SJSA1 (cell line): Measurements from ENCODE around the gene FSD2. TPM values are rescaled to one million over a fixed set of nuclear protein-coding genes. Genes with fewer than 3 reads are reported as not detected.

Experiments used
- DNase-seq, 2 experiments: peaks; one replicate each; pipeline ENCODE4 v3.0.0-alpha.2; 2015 to 2020; ENCODE audit warnings: low spot score in 2 of 2, low read depth in 1 of 2
- H3K27ac ChIP-seq: fragments of 250-450 bp; sonication (Bioruptor Pico); 2 replicates; pipeline ENCODE4 v1.5.1; 2020; ENCODE audit warnings: mild to moderate bottlenecking, moderate library complexity
- H3K27me3 ChIP-seq: fragments of 250-450 bp; sonication (Bioruptor Pico); replicated peaks from 2 replicates; pipeline ENCODE4 v1.5.1; 2020; ENCODE audit warnings: mild to moderate bottlenecking, moderate library complexity
- H3K36me3 ChIP-seq: fragments of 250-450 bp; sonication (Bioruptor Pico); 2 replicates; pipeline ENCODE4 v1.5.1; 2020; ENCODE audit warnings: mild to moderate bottlenecking
- H3K4me1 ChIP-seq: fragments of 250-450 bp; sonication (Bioruptor Pico); replicated peaks from 2 replicates; pipeline ENCODE4 v1.6.1; 2021; ENCODE audit warnings: mild to moderate bottlenecking
- H3K4me3 ChIP-seq: fragments of 250-450 bp; sonication (Bioruptor Pico); 2 replicates; pipeline ENCODE4 v1.5.1; 2020; ENCODE audit warnings: mild to moderate bottlenecking
- H3K9me3 ChIP-seq: fragments of 250-450 bp; sonication (Bioruptor Pico); replicated peaks from 2 replicates; pipeline ENCODE4 v1.5.1; 2020; ENCODE audit warnings: mild to moderate bottlenecking
- total RNA-seq: library from RNA; depleted of rRNA; stranded (reverse); fragments of >200 nt; shearing (Covaris generic); gene quantifications from 2 replicates; pipeline ENCODE4 v1.2.3, GENCODE V29; 2014

FSD2 gene
- total RNA-seq, 1 experiment from 2014 or later: not detected

GRCh38 chr15:82764117-82764490 is 41.8 kb downstream of the FSD2 start:
- DNase-seq: peak in 1 of 2 experiments; percentile 3
- peaks cover 18% of the 10 kb centered on the region for H3K36me3 ChIP-seq
- H3K27me3 ChIP-seq: no peaks in the 10 kb centered on the region
- H3K27ac ChIP-seq: no peak overlapping the region
- no peaks in the 10 kb centered on the region; the same call in 1 of the 2 replicates for H3K9me3 ChIP-seq
- no peak overlapping the region for H3K4me3 ChIP-seq
- no peaks in the 10 kb centered on the region for H3K4me1 ChIP-seq

- peaks cover 24% of the 10 kb centered on the region for H3K36me3 ChIP-seq
- H3K27ac ChIP-seq: no peak overlapping the region
- no peaks in the 10 kb centered on the region; the same call in 1 of the 2 replicates for H3K9me3 ChIP-seq
- H3K4me1 ChIP-seq: no peaks in the 10 kb centered on the region
- no peaks in the 10 kb centered on the region for H3K27me3 ChIP-seq
- DNase-seq: no peak
- H3K4me3 ChIP-seq: no peak overlapping the region
Measured at GRCh38 chr15:82763361-82764116, 42.3 kb downstream of the FSD2 start.

DNA sequence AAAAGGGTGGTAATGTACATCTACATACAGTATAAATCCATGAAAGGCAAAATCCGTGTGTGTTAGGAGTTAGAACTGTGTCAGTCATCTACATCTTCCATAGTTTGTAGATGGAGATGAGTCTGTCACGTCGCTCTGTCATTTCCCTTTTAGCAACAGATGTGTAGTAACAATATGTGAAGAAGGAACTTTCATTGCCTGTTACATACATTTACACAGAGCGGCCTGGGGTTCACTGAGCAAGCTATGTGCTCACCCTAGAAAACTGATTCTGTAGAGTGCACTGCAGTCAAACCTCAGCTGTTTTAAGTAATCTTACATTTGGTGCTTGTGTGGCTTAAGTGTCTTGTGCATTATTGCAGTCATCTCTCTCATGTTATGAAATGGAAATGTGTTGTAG is 54.6 kb downstream of the FSD2 start:
- Histone ChIP-seq H3K36me3 (peaks cover 47% of the 10 kb centered on the region), H3K4me3 (peak overlapping the region; percentile 54), H3K9me3 (no peaks in the 10 kb centered on the region), H3K27ac (no peak overlapping the region), H3K27me3 (no peaks in the 10 kb centered on the region), H3K4me1 (peaks cover 14% of the 10 kb centered on the region)
- no peak for DNase-seq

GRCh38 chr15:82750831-82751180 is 55.1 kb downstream of the FSD2 start:
- no peaks in the 10 kb centered on the region for H3K27me3 ChIP-seq
- no peak overlapping the region for H3K27ac ChIP-seq
- peaks cover 14% of the 10 kb centered on the region for H3K4me1 ChIP-seq
- H3K9me3 ChIP-seq: no peaks in the 10 kb centered on the region
- peak overlapping the region; percentile 54 for H3K4me3 ChIP-seq
- no peak for DNase-seq
- H3K36me3 ChIP-seq: peaks cover 42% of the 10 kb centered on the region

DNA sequence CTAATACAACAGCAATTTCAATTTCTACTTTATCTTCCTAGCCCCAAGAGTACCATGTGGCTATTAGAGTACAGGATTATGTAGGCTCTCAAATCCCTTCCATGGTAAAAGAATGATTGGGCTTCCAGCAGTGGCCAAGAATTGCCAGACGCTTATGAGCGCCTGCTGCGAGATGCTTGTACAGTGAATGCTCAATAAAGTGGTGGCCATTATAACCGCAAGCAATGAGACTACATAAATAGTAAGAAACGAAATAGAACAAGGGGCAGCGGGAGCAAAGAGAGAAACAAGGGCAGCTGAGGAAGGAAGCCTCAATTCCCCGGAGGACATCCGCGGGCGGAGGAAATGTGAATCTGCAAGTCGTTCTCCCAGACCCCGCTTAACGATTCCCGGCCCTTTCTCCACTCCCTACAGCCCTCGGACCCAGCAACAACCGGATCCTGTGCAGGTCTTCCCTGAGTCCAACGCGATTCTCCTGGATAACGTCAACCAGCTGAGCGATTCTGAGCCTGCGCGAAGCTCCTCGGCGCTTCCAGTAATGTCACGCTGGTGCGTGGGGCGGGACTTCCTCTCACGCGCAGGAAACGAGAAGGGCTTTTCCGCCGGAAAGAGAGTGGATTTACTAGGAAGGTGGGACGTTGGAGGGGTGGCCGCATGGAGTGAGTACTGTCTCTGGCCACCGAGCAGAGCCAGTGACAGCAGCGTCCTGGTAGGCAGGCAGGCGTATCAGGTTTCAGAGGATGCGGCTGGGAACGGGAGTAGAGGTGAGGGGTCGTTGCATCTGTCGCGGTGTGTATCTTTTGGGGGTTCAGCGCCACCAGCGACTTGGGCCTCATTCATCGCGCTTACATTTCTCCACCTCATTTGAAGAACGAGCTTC is 55.7 kb downstream of the FSD2 start:
- H3K4me3 ChIP-seq: peak overlapping the region; percentile 54
- peaks cover 36% of the 10 kb centered on the region for H3K36me3 ChIP-seq
- H3K27me3 ChIP-seq: no peaks in the 10 kb centered on the region
- H3K9me3 ChIP-seq: no peaks in the 10 kb centered on the region
- peak; percentile 89 to 94 for DNase-seq
- H3K27ac ChIP-seq: peak overlapping the region; percentile 60
- peaks cover 14% of the 10 kb centered on the region for H3K4me1 ChIP-seq

GRCh38 chr15:82748315-82748714 is 57.6 kb downstream of the FSD2 start:
- peaks cover 14% of the 10 kb centered on the region for H3K4me1 ChIP-seq
- H3K4me3 ChIP-seq: no peak overlapping the region
- H3K36me3 ChIP-seq: peaks cover 17% of the 10 kb centered on the region
- H3K27me3 ChIP-seq: no peaks in the 10 kb centered on the region
- H3K9me3 ChIP-seq: no peaks in the 10 kb centered on the region
- no peak for DNase-seq
- no peak overlapping the region for H3K27ac ChIP-seq

DNA sequence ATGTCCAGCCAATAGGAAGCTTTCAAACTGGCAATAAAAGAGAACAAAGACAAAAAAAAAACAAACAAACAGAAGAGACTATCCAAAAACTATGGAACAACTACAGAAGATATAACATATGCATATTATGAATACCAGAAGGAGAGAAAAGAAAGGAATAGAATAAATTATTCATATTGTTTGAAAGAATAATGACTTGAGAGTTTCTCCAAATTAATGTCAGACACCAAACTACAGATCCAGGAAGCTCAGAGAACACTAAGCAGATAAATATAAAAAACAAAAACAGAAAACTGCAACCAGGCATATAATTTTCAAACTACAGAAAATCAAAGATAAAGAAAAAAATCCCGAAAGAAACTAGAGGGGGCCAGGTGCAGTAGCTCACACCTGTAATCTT is 62.1 kb downstream of the FSD2 start:
- Histone ChIP-seq H3K27ac (no peak overlapping the region), H3K9me3 (no peaks in the 10 kb centered on the region), H3K4me3 (no peak overlapping the region), H3K4me1 (no peaks in the 10 kb centered on the region), H3K36me3 (no peaks in the 10 kb centered on the region), H3K27me3 (no peaks in the 10 kb centered on the region)
- no peak for DNase-seq

- H3K36me3 ChIP-seq: no peaks in the 10 kb centered on the region
- no peaks in the 10 kb centered on the region for H3K9me3 ChIP-seq
- H3K4me1 ChIP-seq: no peaks in the 10 kb centered on the region
- no peak overlapping the region for H3K4me3 ChIP-seq
- no peak for DNase-seq
- no peak overlapping the region for H3K27ac ChIP-seq
- H3K27me3 ChIP-seq: no peaks in the 10 kb centered on the region
Measured at GRCh38 chr15:82742134-82742533, 63.7 kb downstream of the FSD2 start.

GRCh38 chr15:82739086-82739485 is 66.8 kb downstream of the FSD2 start:
- no peak overlapping the region for H3K4me3 ChIP-seq
- H3K9me3 ChIP-seq: no peaks in the 10 kb centered on the region
- DNase-seq: no peak
- H3K27me3 ChIP-seq: no peaks in the 10 kb centered on the region
- no peaks in the 10 kb centered on the region for H3K36me3 ChIP-seq
- H3K4me1 ChIP-seq: no peaks in the 10 kb centered on the region
- no peak overlapping the region for H3K27ac ChIP-seq

DNA sequence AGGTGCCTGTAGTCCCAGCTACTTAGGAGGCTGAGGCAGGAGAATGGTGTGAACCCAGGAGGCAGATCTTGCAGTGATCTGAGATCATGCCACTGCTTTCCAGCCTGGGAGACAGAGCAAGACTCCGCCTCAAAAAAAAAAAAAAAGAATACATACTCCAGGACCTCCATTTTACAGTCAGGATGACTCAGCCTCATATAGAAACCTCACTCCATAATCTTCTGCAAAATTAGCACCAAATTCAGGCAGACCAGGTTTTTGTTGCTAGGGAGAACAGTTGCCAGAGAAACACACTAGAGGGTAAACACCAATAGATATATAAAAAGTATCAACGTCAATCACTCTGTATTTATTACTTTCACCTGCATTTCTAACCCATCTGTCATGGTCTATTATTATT is 67.9 kb downstream of the FSD2 start:
- DNase-seq: no peak

GRCh38 chr15:82731527-82731926 is 74.3 kb downstream of the FSD2 start:
- no peaks in the 10 kb centered on the region for H3K9me3 ChIP-seq
- H3K27ac ChIP-seq: no peak overlapping the region
- H3K4me3 ChIP-seq: no peak overlapping the region
- H3K4me1 ChIP-seq: no peaks in the 10 kb centered on the region
- H3K27me3 ChIP-seq: no peaks in the 10 kb centered on the region
- no peaks in the 10 kb centered on the region for H3K36me3 ChIP-seq
- DNase-seq: no peak

More for the DNA sequence above, 67.9 kb downstream of the FSD2 start:
- Histone ChIP-seq H3K27me3 (no peaks in the 10 kb centered on the region), H3K4me1 (no peaks in the 10 kb centered on the region), H3K9me3 (no peaks in the 10 kb centered on the region), H3K36me3 (no peaks in the 10 kb centered on the region), H3K27ac (no peak overlapping the region), H3K4me3 (no peak overlapping the region)

DNA sequence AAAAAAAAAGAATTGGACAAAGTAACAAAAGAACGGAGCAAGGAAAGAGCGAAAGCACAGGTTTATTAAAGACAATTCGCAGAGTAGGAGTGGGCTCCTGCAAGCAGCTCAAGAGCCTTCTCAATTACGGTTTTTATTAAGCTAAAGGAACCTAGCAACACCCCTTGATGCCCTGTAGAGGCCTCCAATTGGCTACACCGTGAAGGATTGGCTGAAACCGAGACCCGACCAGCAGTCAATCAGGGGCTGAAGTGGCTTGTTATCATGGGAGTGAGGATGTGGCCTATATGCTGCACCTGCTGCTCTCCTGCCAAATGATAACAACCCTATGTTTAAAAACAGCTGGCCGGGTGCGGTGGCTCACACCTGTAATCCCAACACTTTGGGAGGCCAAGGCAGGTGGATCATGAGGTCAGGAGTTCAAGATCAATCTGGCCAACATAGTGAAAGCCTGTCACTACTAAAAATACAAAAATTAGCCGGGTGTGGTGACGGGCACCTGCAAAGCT is 75.8 kb downstream of the FSD2 start:
- H3K27ac ChIP-seq: no peak overlapping the region
- H3K36me3 ChIP-seq: no peaks in the 10 kb centered on the region
- DNase-seq: no peak
- no peaks in the 10 kb centered on the region for H3K4me1 ChIP-seq
- no peak overlapping the region for H3K4me3 ChIP-seq
- no peaks in the 10 kb centered on the region for H3K27me3 ChIP-seq
- H3K9me3 ChIP-seq: no peaks in the 10 kb centered on the region

GRCh38 chr15:82726816-82727215 is 79.1 kb downstream of the FSD2 start:
- DNase-seq: no peak
- no peak overlapping the region for H3K27ac ChIP-seq
- no peaks in the 10 kb centered on the region for H3K27me3 ChIP-seq
- H3K4me1 ChIP-seq: no peaks in the 10 kb centered on the region
- no peaks in the 10 kb centered on the region for H3K36me3 ChIP-seq
- no peaks in the 10 kb centered on the region for H3K9me3 ChIP-seq
- H3K4me3 ChIP-seq: no peak overlapping the region

DNA sequence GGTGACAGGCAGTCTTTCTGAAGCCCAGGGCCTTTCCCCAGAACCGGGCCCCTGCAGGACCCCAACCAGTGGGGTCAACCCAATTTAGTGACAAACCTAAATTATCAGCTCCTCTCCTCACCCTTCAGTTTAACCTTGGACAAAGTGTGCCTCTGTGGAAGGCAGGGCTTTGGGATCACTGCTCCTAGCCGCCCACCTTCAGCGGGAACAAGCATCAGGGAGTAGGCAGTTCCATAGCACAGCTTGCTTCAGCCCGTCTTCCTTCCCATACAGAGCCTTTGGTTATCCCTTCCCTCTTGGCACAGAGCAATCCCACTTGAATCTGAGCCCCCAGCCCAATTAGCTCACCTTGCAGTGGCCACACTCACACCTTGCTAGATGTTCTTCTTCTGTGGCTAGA is 90.9 kb downstream of the FSD2 start:
- Histone ChIP-seq H3K4me3 (no peak overlapping the region), H3K27me3 (no peaks in the 10 kb centered on the region; the same call in 1 of the 2 replicates)

More for the DNA sequence above, 90.9 kb downstream of the FSD2 start:
- Histone ChIP-seq H3K4me1 (peaks cover 2% of the 10 kb centered on the region), H3K36me3 (no peaks in the 10 kb centered on the region), H3K27ac (no peak overlapping the region), H3K9me3 (no peaks in the 10 kb centered on the region)
- no peak for DNase-seq
